IMR-90 (cell line): ENCODE results near the gene SLC26A6. TPM values are rescaled to one million over a fixed set of nuclear protein-coding genes. Genes with fewer than 3 reads are reported as not detected.

Experiments used
- ATAC-seq: fragments of 200-7000 bp; cut with Tn5 transposase; 2 replicates; pipeline ENCODE4 v1.9.1; 2020; ENCODE audit warnings: low read depth, mild to moderate bottlenecking, moderate library complexity
- BruUV-seq: library from RNA; stranded (reverse); fragments of 400-500 nt; replicated peaks from 2 replicates; lab custom pipeline; 2021; lab: Mats Ljungman, UMichigan
- CTCF ChIA-PET: fragments of 300-600 bp; formaldehyde crosslinking; extraction: SDS; loops from one replicate; lab custom pipeline; 2021; ENCODE audit warnings: antibody characterized with exemption; lab: Yijun Ruan, JAX
- POLR2A ChIA-PET: fragments of 300-600 bp; sonication (Branson Sonifier 250); formaldehyde crosslinking; loops from one replicate; lab custom pipeline; 2022; ENCODE audit warnings: antibody characterized with exemption; ENCODE audit not compliant: unreplicated experiment; lab: Charles Lee
- DNase-seq: peaks from one replicate; pipeline ENCODE4 v3.0.0; 2013
- H2AFZ ChIP-seq: replicated peaks from 2 replicates; pipeline ENCODE3; 2013; ENCODE audit warnings: low read length, mild to moderate bottlenecking; ENCODE audit not compliant: poor library complexity
- H2AK5ac ChIP-seq: 2 replicates; pipeline ENCODE4 v1.6.1; 2013; ENCODE audit warnings: low read depth, low read length, inconsistent platforms
- H2AK9ac ChIP-seq: replicated peaks from 2 replicates; pipeline ENCODE3; 2013; ENCODE audit warnings: mild to moderate bottlenecking, low read depth, low read length, moderate library complexity; ENCODE audit not compliant: poor library complexity
- H2BK120ac ChIP-seq: 2 replicates; pipeline ENCODE4 v1.6.1; 2013; ENCODE audit warnings: low read depth, low read length, inconsistent platforms
- H2BK15ac ChIP-seq: 3 replicates; pipeline ENCODE4 v1.6.1; 2013; ENCODE audit warnings: low read depth, low read length, inconsistent platforms
- H2BK20ac ChIP-seq: 2 replicates; pipeline ENCODE4 v1.6.1; 2013; ENCODE audit warnings: low read depth, mild to moderate bottlenecking, inconsistent platforms, low read length, moderate library complexity
- H2BK5ac ChIP-seq: 2 replicates; pipeline ENCODE4 v1.6.1; 2013; ENCODE audit warnings: mild to moderate bottlenecking, low read depth, low read length, inconsistent platforms; ENCODE audit not compliant: poor library complexity, severe bottlenecking
- H3K14ac ChIP-seq: replicated peaks from 2 replicates; pipeline ENCODE4 v1.6.1; 2013; ENCODE audit warnings: low read depth, low read length, inconsistent platforms
- H3K18ac ChIP-seq: 2 replicates; pipeline ENCODE4 v1.6.1; 2013; ENCODE audit warnings: low read depth, low read length, control low read depth
- H3K23ac ChIP-seq: 2 replicates; pipeline ENCODE4 v1.6.1; 2013; ENCODE audit warnings: low read depth, low read length, inconsistent platforms
- H3K27ac ChIP-seq: 2 replicates; pipeline ENCODE4 v1.5.1; 2013; ENCODE audit warnings: mild to moderate bottlenecking, control low read depth, low read length; ENCODE audit not compliant: insufficient read depth
- H3K27me3 ChIP-seq: 2 replicates; pipeline ENCODE4 v1.6.1; 2013; ENCODE audit warnings: low read length; ENCODE audit not compliant: control insufficient read depth, insufficient read depth
- H3K36me3 ChIP-seq: 2 replicates; pipeline ENCODE4 v1.6.1; 2013; ENCODE audit warnings: low read length, mixed read lengths; ENCODE audit not compliant: control insufficient read depth, insufficient read depth
- H3K4ac ChIP-seq: 2 replicates; pipeline ENCODE4 v1.6.1; 2013; ENCODE audit warnings: low read depth, low read length, inconsistent platforms
- H3K4me1 ChIP-seq: 2 replicates; pipeline ENCODE4 v1.6.1; 2013; ENCODE audit warnings: low read length, mixed read lengths; ENCODE audit not compliant: control insufficient read depth, insufficient read depth
- H3K4me2 ChIP-seq: 2 replicates; pipeline ENCODE4 v1.6.1; 2013; ENCODE audit warnings: low read depth, mild to moderate bottlenecking, control low read depth, low read length, moderate library complexity
- H3K4me3 ChIP-seq: 2 replicates; pipeline ENCODE4 v1.5.1; 2013; ENCODE audit warnings: low read depth, mild to moderate bottlenecking, control low read depth, low read length, moderate library complexity; ENCODE audit not compliant: insufficient read depth
- H3K56ac ChIP-seq: 2 replicates; pipeline ENCODE4 v1.6.1; 2013; ENCODE audit warnings: low read length, inconsistent platforms; ENCODE audit not compliant: insufficient read depth; ENCODE audit errors: extremely low read depth
- H3K79me1 ChIP-seq, 2 experiments: 2 replicates each; pipeline ENCODE4 v1.6.1; 2013; ENCODE audit warnings: low read length in 2 of 2, inconsistent platforms in 1 of 2, low read depth in 1 of 2
- H3K9ac ChIP-seq: 2 replicates; pipeline ENCODE4 v1.6.1; 2013; ENCODE audit warnings: low read depth, low read length, control low read depth
- H3K9me1 ChIP-seq: 2 replicates; pipeline ENCODE4 v1.6.1; 2013; ENCODE audit warnings: low read length, inconsistent platforms; ENCODE audit not compliant: insufficient read depth
- H3K9me3 ChIP-seq: 2 replicates; pipeline ENCODE4 v1.6.1; 2013; ENCODE audit warnings: low read length; ENCODE audit not compliant: control insufficient read depth, insufficient read depth
- H4K20me1 ChIP-seq: 2 replicates; pipeline ENCODE4 v1.6.1; 2013; ENCODE audit warnings: low read length, inconsistent platforms; ENCODE audit not compliant: insufficient read depth
- H4K5ac ChIP-seq: 2 replicates; pipeline ENCODE4 v1.6.1; 2013; ENCODE audit warnings: mild to moderate bottlenecking, low read depth, low read length, control low read depth
- H4K8ac ChIP-seq, 2 experiments: 2 replicates each; pipeline ENCODE4 v1.6.1; 2013; ENCODE audit warnings: low read depth in 2 of 2, low read length in 2 of 2, control low read depth in 1 of 2, inconsistent platforms in 1 of 2
- H4K91ac ChIP-seq: 2 replicates; pipeline ENCODE4 v1.6.1; 2013; ENCODE audit warnings: low read depth, low read length, inconsistent platforms; ENCODE audit not compliant: insufficient read depth
- BHLHE40 ChIP-seq: fragments of 150-350 bp; IDR thresholded peaks from 2 replicates; pipeline ENCODE4 v1.6.1; 2016; ENCODE audit warnings: mild to moderate bottlenecking, low read depth, low read length
- CEBPB ChIP-seq: IDR thresholded peaks from 2 replicates; pipeline ENCODE4 v1.6.1; 2012; ENCODE audit warnings: low read depth, low read length, improper control_type of control experiment
- CHD1 ChIP-seq: IDR thresholded peaks from 2 replicates; pipeline ENCODE4 v1.6.1; 2012; ENCODE audit warnings: low read depth, low read length, improper control_type of control experiment
- CTCF ChIP-seq: conservative IDR thresholded peaks from 2 replicates; pipeline ENCODE4 v1.5.1; 2012; ENCODE audit warnings: mild to moderate bottlenecking, low read depth, low read length, improper control_type of control experiment
- ELK1 ChIP-seq: fragments of 150-350 bp; IDR thresholded peaks from 2 replicates; pipeline ENCODE4 v1.6.1; 2016; ENCODE audit warnings: low read depth, mild to moderate bottlenecking, low read length, moderate library complexity, borderline replicate concordance
- FOS ChIP-seq: fragments of 150-350 bp; IDR thresholded peaks from 2 replicates; pipeline ENCODE4 v1.6.1; 2016; ENCODE audit warnings: low read depth, low read length
- MAFK ChIP-seq: IDR thresholded peaks from 2 replicates; pipeline ENCODE4 v1.6.1; 2012; ENCODE audit warnings: low read depth, low read length, improper control_type of control experiment
- MAZ ChIP-seq: IDR thresholded peaks from 2 replicates; pipeline ENCODE4 v1.6.1; 2012; ENCODE audit warnings: low read depth, mild to moderate bottlenecking, low read length, improper control_type of control experiment, moderate library complexity, borderline replicate concordance
- MXI1 ChIP-seq: IDR thresholded peaks from 2 replicates; pipeline ENCODE4 v1.6.1; 2012; ENCODE audit warnings: low read depth, mild to moderate bottlenecking, low read length, moderate library complexity, borderline replicate concordance
- NFE2L2 ChIP-seq: fragments of 150-350 bp; IDR thresholded peaks from 2 replicates; pipeline ENCODE4 v1.6.1; 2016; ENCODE audit warnings: low read depth, mild to moderate bottlenecking, low read length
- POLR2A ChIP-seq: IDR thresholded peaks from 2 replicates; pipeline ENCODE4 v1.6.1; 2012; ENCODE audit warnings: mild to moderate bottlenecking, low read depth, low read length
- RAD21 ChIP-seq: IDR thresholded peaks from 2 replicates; pipeline ENCODE4 v1.6.1; 2012; ENCODE audit warnings: low read length, improper control_type of control experiment
- RCOR1 ChIP-seq: IDR thresholded peaks from 2 replicates; pipeline ENCODE4 v1.6.1; 2012; ENCODE audit warnings: mild to moderate bottlenecking, low read length, improper control_type of control experiment; ENCODE audit not compliant: insufficient replicate concordance
- RFX5 ChIP-seq: IDR thresholded peaks from 2 replicates; pipeline ENCODE4 v1.8.0; 2012; ENCODE audit warnings: low read depth, mild to moderate bottlenecking, low read length, moderate library complexity
- SMC3 ChIP-seq: fragments of 150-350 bp; IDR thresholded peaks from 2 replicates; pipeline ENCODE4 v1.6.1; 2016; ENCODE audit warnings: low read depth, mild to moderate bottlenecking, antibody characterized with exemption, low read length, moderate library complexity
- WGBS, 2 experiments: methylation state at CpG; one replicate each; pipeline versions ENCODE4 v1.1.5 to v1.1.7; 2013; ENCODE audit warnings: missing lambda C conversion rate in 2 of 2; ENCODE audit not compliant: insufficient read length in 1 of 2; ENCODE audit errors: extremely low coverage in 2 of 2; 5-methylcytosine and 5-hydroxymethylcytosine counted together
- dilution Hi-C: fragments of 300-500 bp; cut with HindIII; formaldehyde crosslinking; loops from one replicate; pipeline ENCODE4 v1.14.3; 2018; ENCODE audit warnings: low sequenced_read_pairs; ENCODE audit not compliant: unreplicated experiment
- in situ Hi-C: fragments of 300-500 bp; cut with MboI; formaldehyde crosslinking; loops from 3 replicates; pipeline ENCODE4 v1.14.3; 2019; ENCODE audit warnings: low sequenced_read_pairs, inconsistent platforms, mixed read lengths
- intact Hi-C: fragments of 100-400 bp; cut with micrococcal nuclease; formaldehyde crosslinking; loops from 2 replicates; pipeline ENCODE4 v1.10.0; 2022
- polyA plus RNA-seq, 3 experiments: library from polyadenylated mRNA; depleted of rRNA; stranded (reverse); fragments of >200 nt; gene quantifications; 2 replicates each; pipeline ENCODE4 v1.2.3, GENCODE V29; 2012; ENCODE audit warnings: low replicate concordance in 1 of 3
- total RNA-seq: library from RNA; depleted of rRNA; stranded (reverse); fragments of >200 nt; gene quantifications from 2 replicates; pipeline ENCODE4 v1.2.3, GENCODE V29; 2012
- TF ChIP-seq, protein P1 (sequence below): fragments of 150-350 bp; IDR thresholded peaks from 2 replicates; pipeline ENCODE4 v1.6.1; 2017; ENCODE audit warnings: mild to moderate bottlenecking, antibody characterized with exemption, low read length, low read depth

Gene SLC26A6
- total and polyA plus RNA-seq, 2 of the 4 experiments (the other 2 are of a cell fraction) = 11.8 to 34.3 TPM

DNA sequence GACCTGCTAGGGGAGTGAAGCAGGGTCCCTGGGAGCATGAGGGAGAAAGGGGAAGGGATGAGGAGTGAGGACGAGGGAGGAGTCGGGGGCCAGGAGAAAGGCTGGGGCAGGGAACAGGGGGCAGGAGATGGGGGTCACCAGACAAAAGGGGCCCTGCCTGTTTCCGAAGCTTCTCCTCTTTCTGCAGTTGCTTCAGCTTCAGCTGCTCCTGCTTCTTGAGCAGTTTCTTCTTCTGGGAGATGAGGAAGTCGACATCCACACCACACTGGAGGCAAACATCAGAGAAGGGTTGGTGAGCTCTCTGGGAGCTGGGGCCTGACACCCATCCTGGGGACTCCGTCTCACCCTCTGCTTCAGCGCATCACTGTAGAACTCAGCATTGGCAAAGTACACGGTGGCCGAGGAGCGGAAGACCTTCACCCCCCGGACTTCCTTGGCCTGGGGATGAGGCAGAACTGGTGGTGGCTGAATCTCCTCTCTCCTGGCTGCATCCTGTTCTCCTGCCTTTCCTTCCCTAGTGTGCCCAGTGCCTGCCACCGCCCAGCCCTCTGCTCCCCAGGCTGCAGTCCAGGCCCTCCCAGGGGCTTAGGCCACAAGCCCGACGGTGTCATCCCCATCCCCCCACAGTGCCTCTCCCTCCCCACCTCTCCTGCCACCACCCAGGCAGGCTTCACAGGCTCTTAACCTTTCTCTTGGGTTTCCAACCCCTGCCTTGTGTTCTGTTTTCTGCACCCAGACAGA is 6.8 kb downstream of the SLC26A6 start:
- Histone ChIP-seq H3K27me3 (no peaks in the 10 kb centered on the region), H3K4ac (no peak overlapping the region), H4K91ac (no peak overlapping the region), H2BK5ac (no peak overlapping the region), H2BK15ac (no peak overlapping the region), H3K9me1 (peaks cover 8% of the 10 kb centered on the region; the same call in 1 of the 2 replicates), H3K18ac (no peak overlapping the region), H2BK20ac (no peak overlapping the region), H3K14ac (no peak overlapping the region), H3K23ac (no peak overlapping the region), H2BK120ac (no peak overlapping the region), H3K9me3 (no peaks in the 10 kb centered on the region), H3K27ac (no peak overlapping the region), H3K4me1 (peaks cover 1% of the 10 kb centered on the region; the same call in 1 of the 2 replicates), H2AFZ (no peak overlapping the region), H2AK5ac (no peak overlapping the region), H3K56ac (no peak overlapping the region), H3K36me3 (peaks cover 87% of the 10 kb centered on the region), H4K20me1 (peaks cover 36% of the 10 kb centered on the region), H3K79me1 (peaks cover 16 to 39% of the 10 kb centered on the region in 2 experiments), H4K8ac (no peak overlapping the region), H2AK9ac (no peak overlapping the region), H3K4me3 (no peak overlapping the region), H4K5ac (no peak overlapping the region), H3K9ac (no peak overlapping the region), H3K4me2 (no peak overlapping the region)
- no peak for TF ChIP-seq NFE2L2
- no peak for TF ChIP-seq POLR2A
- no peak for TF ChIP-seq MAFK
- no peak for TF ChIP-seq CEBPB
- TF ChIP-seq RCOR1 = no peak
- no peak for TF ChIP-seq MAZ
- no peak for TF ChIP-seq CHD1
- no peak for TF ChIP-seq SMC3
- no peak for TF ChIP-seq ELK1
- TF ChIP-seq FOS = no peak
- no peak for TF ChIP-seq RAD21
- TF ChIP-seq, protein P1, sequence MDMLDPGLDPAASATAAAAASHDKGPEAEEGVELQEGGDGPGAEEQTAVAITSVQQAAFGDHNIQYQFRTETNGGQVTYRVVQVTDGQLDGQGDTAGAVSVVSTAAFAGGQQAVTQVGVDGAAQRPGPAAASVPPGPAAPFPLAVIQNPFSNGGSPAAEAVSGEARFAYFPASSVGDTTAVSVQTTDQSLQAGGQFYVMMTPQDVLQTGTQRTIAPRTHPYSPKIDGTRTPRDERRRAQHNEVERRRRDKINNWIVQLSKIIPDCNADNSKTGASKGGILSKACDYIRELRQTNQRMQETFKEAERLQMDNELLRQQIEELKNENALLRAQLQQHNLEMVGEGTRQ = no peak
- TF ChIP-seq CTCF = no peak
- TF ChIP-seq BHLHE40 = no peak
- no peak for TF ChIP-seq MXI1
- TF ChIP-seq RFX5 = no peak
- DNase-seq (no peak), ATAC-seq (no peak)
- no TSS peak for BruUV-seq
- dilution Hi-C loops (no loop called here), intact Hi-C loops (no loop called here), in situ Hi-C loops (no loop called here)
- WGBS, 2 experiments = 62% methylated on average over 3 of the region's 13 CpGs; no CpG with 5 or more reads in 1 of the 2 experiments
- CTCF ChIA-PET = no interaction called here
- POLR2A ChIA-PET = no interaction called here
